ENCODE data around the gene B4GALNT4. TPM values are rescaled to one million over a fixed set of nuclear protein-coding genes. Genes with fewer than 3 reads are reported as not detected.
A peak's percentile ranks its signal among the peaks of the same experiment; 100 is the strongest.
"Not testable (repeated sequence)": the region's sequence is repeated elsewhere in the genome, so short reads cannot be mapped to it uniquely, and the experiment has no call there.

B4GALNT4 gene
- total RNA-seq, 1 donor from 2014 or later = 32.2 TPM

GRCh38 chr11:398826-399225 is 29.5 kb downstream of the B4GALNT4 start:
- ATAC-seq (no peak), DNase-seq (ENCODE audit: low spot score) (no peak)
- intact Hi-C loops (cut with DNase I) = no loop called here

GRCh38 chr11:399731-400211 is 30.5 kb downstream of the B4GALNT4 start:
- DNase-seq (ENCODE audit: low spot score) (no peak), ATAC-seq (no peak)
- intact Hi-C loops (cut with DNase I) = no loop called here

- ATAC-seq = no peak
- intact Hi-C loops (cut with DNase I) = no loop called here
- no peak for DNase-seq (ENCODE audit: low spot score)
These were observed 31.0 kb downstream of the B4GALNT4 start for GRCh38 chr11:400241-400689.

- ATAC-seq; intact Hi-C loops (cut with DNase I); DNase-seq (ENCODE audit: low spot score): not testable (repeated sequence)
These were observed 31.9 kb downstream of the B4GALNT4 start for GRCh38 chr11:401196-401595.

- ATAC-seq (no peak), DNase-seq (ENCODE audit: low spot score) (no peak)
- intact Hi-C loops (cut with DNase I) = no loop called here
These were observed 33.9 kb downstream of the B4GALNT4 start for GRCh38 chr11:403021-403760.

- intact Hi-C loops (cut with DNase I) = no loop called here
- ATAC-seq (no peak), DNase-seq (ENCODE audit: low spot score) (no peak)
These were observed 34.6 kb downstream of the B4GALNT4 start for GRCh38 chr11:403761-404431.

GRCh38 chr11:404551-405264 is 35.4 kb downstream of the B4GALNT4 start:
- DNase-seq (ENCODE audit: low spot score) (no peak), ATAC-seq (no peak)
- intact Hi-C loops (cut with DNase I) = no loop called here

- DNase-seq (ENCODE audit: low spot score) = no peak
- intact Hi-C loops (cut with DNase I) = no loop called here
- peak; percentile 1 for ATAC-seq
These were observed 36.1 kb downstream of the B4GALNT4 start for GRCh38 chr11:405323-405953.

GRCh38 chr11:405954-406795 is 36.9 kb downstream of the B4GALNT4 start:
- DNase-seq (ENCODE audit: low spot score) = peak; percentile 64
- intact Hi-C loops (cut with DNase I) = no loop called here
- peak; percentile 15 for ATAC-seq

- peak; percentile 75 for ATAC-seq
- DNase-seq (ENCODE audit: low spot score) = peak; percentile 88
- intact Hi-C loops (cut with DNase I) = no loop called here
These were observed 37.7 kb downstream of the B4GALNT4 start for GRCh38 chr11:406796-407650.

GRCh38 chr11:407651-408123 is 38.4 kb downstream of the B4GALNT4 start:
- no peak for DNase-seq (ENCODE audit: low spot score)
- peak; percentile 31 for ATAC-seq
- intact Hi-C loops (cut with DNase I) = no loop called here

- peak; percentile 2 for ATAC-seq
- no peak for DNase-seq (ENCODE audit: low spot score)
- intact Hi-C loops (cut with DNase I) = no loop called here
These were observed 39.1 kb downstream of the B4GALNT4 start for GRCh38 chr11:408154-409007.

- no peak for ATAC-seq
- intact Hi-C loops (cut with DNase I) = no loop called here
- no peak for DNase-seq (ENCODE audit: low spot score)
These were observed 39.8 kb downstream of the B4GALNT4 start for GRCh38 chr11:409008-409599.

GRCh38 chr11:409600-410483 is 40.5 kb downstream of the B4GALNT4 start:
- DNase-seq (ENCODE audit: low spot score) = no peak
- ATAC-seq = no peak
- intact Hi-C loops (cut with DNase I) = no loop called here

GRCh38 chr11:410711-411110 is 41.4 kb downstream of the B4GALNT4 start:
- DNase-seq (ENCODE audit: low spot score); ATAC-seq; intact Hi-C loops (cut with DNase I): not testable (repeated sequence)
